Measurements from ENCODE around the gene ATXN1.
"Not testable (repeated sequence)": the region's sequence is repeated elsewhere in the genome, so short reads cannot be mapped to it uniquely, and the experiment has no call there.

The ATXN1 gene

DNA sequence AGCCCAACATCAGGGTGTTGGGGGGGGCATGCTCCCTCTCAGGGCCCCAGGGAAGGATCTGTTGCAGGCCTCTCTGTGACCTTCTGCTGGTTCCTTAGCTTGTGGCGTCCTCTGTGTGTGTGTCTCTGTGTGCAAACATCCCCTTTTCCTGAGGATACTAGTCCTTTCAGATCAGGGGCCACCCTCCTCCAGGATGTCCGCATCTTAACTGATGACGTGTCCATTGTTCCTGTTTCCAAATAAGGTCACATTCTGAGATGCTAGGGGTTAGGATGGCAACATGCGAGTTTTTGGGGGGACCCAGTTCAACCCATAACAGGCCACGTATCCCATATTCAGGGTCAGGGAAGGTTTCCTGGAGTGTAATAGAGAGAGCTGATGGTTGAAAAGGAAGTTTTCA lies 482.0 kb downstream of the ATXN1 start:
- in situ Hi-C loops (cut with MboI; ENCODE audit: low sequenced_read_pairs): no loop called here

DNA sequence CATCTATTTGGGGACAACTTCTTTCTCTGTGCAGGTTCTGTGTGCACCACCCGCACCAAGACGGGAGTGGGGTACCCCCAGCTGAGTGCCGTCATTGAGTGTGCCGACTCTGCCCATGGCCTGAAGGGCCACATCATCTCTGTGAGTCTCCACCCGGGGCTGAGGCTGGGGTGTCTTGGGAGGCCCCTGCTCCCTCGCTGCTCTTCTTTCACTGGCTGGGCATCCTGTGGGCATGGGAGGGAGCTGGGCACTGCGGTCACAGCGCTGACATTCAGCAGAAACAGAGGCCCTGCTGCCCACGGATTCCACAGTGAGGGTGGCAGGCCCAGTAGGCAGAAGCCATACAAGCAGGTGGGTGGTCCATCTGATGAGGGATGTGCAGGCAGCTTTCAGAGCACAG lies 482.5 kb downstream of the ATXN1 start:
- in situ Hi-C loops (cut with MboI; ENCODE audit: low sequenced_read_pairs): no loop called here

DNA sequence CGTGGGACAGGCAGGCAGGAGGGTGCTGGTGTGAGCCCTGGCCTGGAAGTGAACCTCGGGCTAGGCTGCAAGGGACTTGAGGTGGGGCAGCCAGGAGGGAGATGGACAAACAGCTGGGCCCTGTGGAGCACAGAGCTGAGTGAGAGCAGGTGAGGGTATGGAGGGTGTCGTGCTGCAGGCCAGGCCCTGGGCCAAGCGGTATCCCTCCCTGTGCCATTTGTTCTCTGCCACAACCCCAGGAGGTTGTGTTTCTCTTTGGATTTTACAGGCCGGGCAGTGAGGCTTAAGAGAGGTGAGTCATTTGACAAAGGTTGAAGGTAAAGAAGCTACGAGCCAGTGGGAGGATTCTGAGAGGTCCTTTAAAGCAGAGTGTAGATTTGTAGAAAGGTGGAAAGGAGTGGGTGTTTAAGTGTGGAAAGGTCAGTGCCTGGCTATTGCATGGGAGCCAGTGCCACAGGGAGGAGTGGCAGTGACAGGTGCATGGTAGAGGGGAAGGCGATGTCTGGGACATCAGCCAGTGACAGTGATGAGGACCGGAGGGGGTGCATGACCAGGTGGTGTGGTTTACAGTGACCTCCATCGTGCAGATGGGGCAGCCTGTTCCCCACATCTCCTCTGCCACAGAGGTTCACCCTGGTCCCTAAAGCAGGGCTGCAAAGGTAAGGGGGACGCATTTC lies 483.1 kb downstream of the ATXN1 start:
- in situ Hi-C loops (cut with MboI; ENCODE audit: low sequenced_read_pairs): no loop called here

DNA sequence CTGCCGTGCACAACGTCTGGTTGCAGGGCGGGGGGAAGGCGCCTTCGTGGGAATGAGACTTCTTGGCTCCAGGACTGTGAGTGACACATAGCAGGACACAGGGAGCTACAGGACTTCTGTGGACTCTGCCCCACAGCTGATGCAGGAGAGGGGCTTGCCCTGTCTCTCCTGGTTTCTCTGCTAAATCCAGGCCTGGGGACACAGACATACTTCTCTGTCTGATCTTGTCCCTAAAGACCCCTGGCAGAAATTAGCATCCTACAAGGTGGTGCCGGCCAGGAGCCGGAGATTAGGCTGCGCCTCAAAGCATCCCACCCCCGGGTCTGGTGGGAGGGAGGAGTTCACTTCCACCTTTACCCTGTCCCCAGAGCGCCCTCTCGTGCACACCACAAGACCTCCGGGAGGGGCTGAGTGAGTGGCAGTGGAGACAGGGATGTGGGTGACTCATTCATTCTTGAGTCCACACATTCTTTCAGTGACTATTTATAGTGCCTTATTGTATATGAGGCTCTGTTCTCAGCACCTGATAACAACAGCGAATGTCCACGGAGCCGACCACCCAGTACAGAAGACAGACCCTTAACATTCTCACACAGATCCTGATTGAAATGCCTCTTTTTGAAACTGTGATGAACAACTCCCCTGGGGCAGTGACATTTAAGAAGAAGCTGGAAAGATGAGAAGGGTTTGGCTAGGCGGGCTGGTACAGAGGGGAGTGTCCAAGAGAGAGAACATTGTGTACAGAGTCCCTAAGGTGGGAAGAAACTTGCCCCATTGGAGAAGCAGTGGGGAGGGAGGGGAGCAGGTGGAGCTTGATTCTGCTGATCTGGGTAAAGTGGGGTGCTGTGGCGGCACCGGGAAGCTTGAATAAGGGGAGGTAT lies 483.9 kb downstream of the ATXN1 start:
- in situ Hi-C loops (cut with MboI; ENCODE audit: low sequenced_read_pairs): no loop called here

DNA sequence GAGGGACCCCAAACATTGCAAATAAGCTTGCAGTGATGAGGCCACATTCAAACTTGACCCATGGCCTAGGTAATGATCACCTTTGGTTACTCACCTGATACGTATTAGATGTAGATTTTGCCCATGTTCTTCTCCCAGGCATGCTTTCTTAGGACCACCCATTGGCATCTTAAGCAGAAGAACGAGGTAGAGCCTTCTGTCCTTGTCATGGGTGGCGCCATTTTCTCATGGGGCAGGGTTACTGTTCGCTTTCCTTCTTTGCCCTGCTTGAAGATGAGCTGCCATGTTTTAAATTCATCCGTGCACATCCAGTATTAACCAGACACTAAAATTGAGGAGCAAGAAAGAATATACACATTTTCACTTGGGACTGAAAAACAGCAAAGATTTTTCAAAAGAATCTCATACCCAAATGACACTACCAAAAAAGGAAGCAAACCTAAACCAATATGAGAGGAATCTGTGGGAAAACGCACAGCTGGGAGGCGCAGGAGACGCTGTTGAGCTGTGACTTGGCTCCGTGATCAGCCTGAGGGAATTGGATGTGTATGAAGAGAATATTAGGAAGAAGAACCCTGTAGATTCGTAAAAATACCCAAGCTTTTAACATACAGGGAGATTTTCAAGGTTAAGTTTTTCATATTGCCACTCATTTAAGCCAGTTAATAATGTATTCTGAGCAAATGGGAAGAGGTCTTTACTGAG lies 486.2 kb downstream of the ATXN1 start:
- in situ Hi-C loops (cut with MboI; ENCODE audit: low sequenced_read_pairs): no loop called here

DNA sequence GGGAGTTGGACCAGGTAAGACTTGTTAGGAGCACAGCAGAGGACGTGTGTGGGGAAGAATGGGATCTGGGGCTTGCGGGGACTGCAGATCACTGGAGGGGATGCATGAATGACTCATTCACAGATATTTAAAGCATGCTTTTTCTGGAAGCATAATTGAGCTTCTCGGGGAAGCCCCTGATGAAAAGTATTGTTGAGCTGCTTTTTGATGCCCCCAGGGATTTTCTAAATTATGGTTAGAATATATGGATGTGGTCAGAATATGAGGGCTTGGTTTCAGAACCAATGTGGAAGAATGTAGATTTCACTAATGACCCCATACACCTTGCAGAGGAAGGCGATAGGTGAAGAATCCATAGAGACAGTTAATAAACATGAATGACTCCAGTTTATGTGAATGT lies 486.8 kb downstream of the ATXN1 start:
- in situ Hi-C loops (cut with MboI; ENCODE audit: low sequenced_read_pairs): no loop called here

DNA sequence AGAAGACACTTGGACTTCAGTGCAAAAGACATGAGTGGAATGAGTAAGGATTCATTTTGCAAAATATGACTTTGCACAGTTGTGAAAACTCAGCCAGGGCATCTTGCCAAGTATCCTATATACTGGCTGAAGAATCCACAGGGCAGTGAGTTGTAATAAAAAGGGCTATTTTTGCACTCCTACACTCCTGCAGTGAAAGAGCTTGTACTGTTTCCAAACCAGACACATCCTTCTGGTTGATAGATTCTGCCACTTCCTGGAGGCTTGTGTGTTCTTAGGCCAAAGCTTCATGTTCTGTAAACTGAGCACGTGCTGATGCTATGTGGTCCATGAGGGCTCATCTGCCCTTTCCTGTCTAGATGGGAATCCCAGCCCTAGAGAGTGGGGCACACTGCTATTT lies 488.0 kb downstream of the ATXN1 start:
- in situ Hi-C loops (cut with MboI; ENCODE audit: low sequenced_read_pairs): no loop called here

DNA sequence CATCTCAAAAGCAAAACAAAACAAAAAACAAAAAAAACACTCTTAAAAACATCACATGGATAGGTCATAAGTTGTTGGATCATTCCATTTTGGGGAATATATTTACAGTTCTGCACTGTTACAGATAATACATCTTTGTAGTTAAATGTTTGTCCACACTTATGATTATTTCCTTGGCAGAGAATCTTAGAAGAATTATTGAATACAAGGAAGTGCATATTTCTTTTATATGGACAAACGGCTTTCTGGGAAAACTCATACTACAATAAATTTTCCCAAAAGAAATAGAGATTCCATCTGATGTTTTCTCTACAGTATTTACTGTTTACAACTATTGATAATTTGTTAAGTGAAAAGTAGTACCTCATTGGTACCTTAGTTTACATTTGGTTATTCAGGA lies 489.1 kb downstream of the ATXN1 start:
- in situ Hi-C loops (cut with MboI; ENCODE audit: low sequenced_read_pairs): no loop called here

DNA sequence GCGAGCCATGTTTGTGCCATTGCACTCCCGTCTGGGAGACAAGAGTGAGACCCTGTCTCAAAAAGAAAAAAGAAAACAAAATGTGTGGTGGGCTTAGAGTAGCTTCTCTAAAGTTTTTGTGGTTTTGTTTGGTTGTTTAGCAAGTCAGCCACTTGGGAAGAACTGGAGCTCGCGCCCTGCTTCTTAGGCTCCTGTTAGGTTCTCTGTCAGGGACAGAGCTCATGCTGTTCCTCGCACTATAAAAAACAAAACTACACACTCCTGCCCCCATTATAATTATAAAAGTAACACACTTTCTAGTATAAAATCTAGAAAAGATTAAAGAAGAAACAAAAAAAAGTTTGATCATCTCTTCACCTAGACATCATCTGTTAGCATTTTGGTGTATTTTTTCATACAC lies 489.8 kb downstream of the ATXN1 start:
- in situ Hi-C loops (cut with MboI; ENCODE audit: low sequenced_read_pairs): no loop called here

DNA sequence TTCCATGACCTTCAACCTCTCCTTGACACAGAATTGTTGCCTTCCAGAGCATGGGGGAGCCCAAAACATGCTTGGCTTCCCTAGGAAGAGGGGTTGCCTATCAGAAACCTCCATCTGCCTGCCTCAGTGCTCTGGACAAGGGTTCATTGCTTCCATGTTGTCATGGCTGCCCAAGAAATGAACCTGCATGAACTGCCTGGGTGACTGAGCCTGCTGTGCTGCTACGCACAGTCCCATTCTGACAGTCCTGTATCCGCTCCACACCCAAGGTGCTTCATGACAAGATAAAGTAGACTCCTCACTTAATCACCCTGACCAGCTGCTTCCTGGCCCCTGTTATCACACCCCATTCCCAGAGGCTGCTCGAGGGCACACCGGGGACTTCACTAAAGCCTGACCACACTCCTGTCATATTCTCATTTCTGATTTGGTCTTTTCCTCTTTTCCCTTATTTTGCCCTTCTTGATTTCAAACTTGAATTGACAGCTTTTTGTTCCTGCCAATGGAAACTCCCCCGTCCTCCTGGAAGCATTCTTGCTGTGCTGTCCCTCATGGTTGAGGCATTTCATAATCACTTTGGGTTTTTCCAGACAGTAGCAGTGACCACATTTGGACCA lies 491.0 kb downstream of the ATXN1 start:
- in situ Hi-C loops (cut with MboI; ENCODE audit: low sequenced_read_pairs): no loop called here

DNA sequence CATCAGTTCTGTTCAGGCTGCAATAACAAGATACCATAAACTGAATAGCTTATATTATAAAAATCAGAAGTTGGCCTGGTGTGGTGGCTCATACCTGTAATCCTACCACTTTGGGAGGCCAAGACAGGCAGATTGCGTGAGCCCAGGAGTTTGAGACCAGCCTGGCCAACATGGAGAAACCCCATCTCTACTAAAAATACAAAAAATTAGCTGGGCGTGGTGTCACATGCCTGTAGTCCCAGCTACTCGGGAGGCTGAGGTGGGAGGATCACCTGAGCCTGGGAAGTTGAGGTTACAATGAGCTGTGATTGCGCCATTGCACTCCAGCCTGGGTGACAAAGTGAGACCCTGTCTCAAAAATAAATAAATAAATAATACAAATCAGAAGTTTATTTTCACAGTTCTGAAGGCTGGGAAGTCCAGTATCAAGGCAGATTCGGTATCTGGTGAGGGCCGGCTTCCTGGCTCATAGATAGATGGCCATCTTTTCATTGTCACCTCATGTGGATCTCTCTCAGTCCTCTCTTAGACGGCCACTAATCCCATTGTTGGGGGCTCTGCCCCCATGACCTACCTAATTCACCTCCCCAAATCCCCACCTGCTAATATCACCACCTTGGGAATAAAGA lies 491.7 kb downstream of the ATXN1 start:
- in situ Hi-C loops (cut with MboI; ENCODE audit: low sequenced_read_pairs): not testable (repeated sequence)

DNA sequence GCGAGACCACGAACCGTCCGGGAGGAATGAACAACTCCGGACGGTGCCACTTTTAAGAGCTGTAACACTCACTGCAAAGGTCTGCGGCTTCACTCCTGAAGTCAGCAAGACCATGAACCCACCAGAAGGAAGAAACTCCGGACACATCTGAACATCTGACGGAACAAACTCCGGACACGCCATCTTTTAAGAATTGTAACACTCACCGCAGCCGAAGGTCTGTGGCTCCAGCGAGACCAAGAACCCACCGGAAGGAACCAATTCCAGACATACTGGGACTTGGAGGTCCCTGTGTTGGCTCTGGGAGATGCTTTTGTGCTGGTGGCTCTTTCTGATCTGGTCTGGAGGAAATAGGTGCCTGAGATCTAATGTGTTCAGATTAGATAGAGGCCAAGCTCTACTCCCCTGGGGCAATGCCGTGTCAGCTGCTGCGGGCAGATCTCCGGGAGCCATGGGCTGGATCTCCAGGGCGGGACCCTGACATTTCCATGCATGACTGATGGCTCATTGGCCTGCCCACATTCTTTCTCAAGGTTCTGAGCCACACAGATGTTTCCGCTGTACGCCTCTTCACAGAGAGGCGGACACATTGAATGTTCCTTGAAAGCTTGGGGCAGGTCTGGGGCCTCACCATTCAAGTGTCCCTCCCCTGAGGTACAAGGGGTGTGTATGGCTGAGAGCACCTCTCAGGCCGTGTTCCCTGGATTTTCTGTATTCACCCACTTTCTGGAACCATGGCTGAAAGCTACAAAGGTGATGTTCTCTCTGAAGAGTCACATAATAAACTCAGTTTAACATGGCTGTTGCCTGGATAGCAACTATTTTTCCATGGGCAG lies 493.6 kb downstream of the ATXN1 start:
- in situ Hi-C loops (cut with MboI; ENCODE audit: low sequenced_read_pairs): no loop called here

DNA sequence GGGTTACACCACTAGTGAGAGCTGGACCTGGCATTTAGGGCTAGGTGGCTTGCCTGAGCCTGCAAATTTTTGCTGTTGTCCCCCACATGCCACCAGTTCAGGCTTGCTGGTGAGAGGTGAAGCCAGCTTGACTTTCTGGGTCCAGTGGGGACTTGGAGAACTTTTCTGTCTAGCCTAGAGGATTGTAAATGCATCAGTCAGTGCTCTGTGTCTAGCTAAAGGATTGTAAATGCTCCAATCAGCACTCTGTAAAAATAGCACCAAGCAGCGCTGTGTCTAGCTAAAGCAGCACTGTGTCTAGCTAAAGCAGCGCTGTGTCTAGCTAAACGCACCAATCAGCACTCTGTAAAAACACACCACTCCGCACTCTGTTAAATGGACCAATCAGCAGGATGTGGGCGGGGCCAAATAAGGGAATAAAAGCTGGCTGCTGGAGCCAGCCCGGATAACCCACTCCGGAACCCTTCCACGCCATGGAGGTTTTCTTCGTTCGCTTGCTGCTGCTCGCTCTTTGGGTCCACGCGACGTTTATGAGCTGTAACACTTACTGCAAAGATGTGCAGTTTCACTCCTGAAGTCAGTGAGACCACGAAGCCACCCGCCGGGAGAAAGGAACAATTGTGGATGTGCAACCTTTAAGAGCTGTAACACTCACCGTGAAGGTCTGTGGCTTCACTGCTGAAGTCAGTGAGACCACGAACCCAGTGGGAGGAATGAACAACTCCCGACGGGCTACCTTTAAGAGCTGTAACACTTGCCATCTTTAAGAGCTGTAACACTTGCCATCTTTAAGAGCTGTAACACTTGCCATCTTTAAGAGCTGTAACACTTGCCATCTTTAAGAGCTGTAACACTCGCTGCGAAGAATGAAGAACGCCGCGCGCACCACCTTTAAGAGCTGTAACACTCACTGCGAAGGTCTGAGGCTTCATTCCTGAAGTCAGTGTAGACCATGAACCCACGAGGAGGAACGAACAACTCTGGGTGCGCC lies 495.6 kb downstream of the ATXN1 start:
- in situ Hi-C loops (cut with MboI; ENCODE audit: low sequenced_read_pairs): no loop called here

DNA sequence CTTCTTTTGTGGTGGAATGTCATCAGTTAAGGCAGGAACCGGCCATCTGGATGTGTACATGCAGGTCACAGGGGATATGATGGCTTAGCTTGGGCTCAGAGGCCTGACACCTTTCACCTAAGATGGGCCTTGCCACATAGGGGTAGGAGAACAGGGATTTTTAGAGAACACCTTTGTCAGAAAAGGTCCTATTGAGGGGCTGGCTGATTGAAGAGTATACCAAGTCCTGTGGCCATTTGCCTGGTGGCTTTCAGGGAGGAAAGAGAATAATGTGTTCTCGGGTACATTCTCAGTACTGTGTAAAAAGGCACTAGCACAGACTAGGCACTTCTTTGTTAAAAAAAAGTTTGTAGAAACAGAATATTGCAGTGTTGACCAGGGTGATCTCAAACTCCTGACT lies 496.5 kb downstream of the ATXN1 start:
- in situ Hi-C loops (cut with MboI; ENCODE audit: low sequenced_read_pairs): no loop called here

DNA sequence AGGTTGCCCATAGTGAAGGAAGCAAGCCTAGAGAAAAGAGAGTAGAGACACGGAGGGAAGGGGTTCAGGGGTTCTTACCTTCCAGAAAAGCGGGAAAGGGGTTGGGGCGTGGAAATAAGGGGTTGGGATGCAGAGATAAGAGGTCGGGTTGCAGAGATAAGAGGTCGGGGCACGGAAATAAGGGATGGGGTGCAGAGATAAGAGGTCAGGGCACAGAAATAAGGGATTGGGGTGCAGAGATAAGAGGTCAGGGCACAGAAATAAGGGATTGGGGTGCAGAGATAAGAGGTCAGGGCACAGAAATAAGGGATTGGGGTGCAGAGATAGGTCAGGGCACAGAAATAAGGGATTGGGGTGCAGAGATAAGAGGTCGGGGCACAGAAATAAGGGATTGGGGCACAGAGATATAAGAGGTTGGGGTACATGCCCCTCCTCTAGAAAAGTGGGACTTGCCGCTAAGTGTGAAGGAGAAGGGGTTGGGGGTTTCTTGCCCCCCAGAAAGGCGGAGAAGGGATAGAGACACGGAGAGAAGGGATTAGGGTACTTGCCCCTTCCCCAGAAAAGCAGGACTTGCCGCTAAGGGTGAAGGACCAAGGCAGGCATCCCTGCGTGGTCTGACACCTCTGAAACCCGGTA lies 497.7 kb downstream of the ATXN1 start:
- in situ Hi-C loops (cut with MboI; ENCODE audit: low sequenced_read_pairs): not testable (repeated sequence)

DNA sequence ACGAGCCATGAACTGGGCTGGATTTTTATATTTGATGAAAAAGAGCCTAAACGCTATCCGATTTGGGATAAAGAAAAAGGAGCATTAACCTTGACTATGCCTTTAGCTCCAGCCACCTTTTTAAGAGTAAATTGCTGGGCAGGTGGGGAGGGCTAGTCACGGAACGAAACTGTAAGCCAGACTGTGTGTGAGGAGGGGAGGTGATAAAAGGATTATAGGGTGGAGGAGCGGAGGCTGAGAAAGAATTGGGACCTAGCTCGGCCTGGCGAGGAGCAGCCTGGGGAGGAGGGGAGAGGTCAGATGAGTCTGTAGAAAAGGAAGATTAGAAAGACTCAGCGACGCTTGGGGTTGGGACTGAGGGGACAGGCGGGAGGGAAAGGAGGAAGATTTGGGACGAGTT lies 498.5 kb downstream of the ATXN1 start:
- in situ Hi-C loops (cut with MboI; ENCODE audit: low sequenced_read_pairs): not testable (repeated sequence)

DNA sequence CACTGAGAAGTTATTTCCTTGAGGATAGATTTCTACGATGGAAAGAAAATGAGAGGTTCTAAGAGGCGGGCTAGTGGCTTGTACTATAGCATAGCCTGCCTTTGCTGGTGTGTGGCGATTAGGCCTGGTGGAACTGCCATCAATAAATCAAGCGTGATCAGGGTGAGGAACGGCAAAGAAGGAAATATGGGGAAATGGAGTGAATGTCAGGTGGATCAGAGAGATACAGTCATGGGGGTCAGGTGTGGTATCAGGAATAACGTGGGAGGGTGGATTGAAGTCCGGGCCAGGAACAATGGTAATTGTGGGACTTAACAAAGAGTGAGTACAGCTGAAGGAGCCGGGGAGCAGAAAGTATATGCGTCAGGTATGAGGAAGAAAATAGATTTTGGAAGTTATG lies 500.7 kb downstream of the ATXN1 start:
- in situ Hi-C loops (cut with MboI; ENCODE audit: low sequenced_read_pairs): not testable (repeated sequence)

DNA sequence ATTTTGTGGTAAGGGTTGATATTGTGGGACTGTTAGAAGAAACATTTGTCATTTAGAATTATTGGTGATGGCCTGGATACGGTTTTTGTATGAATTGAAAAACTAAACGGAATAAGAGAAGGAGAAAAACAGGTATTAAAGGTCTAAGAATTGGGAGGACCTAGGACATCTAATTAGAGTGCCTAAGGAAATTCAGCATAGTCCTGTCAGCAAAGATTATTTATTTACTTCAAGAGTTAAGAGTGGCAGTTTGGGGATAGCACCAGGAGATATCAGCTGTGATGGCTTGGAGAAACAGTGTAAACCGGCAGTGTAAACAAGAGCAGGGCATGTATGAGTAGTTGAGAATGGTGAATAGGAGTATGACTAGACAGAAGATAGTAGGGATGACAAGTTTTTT lies 501.7 kb downstream of the ATXN1 start:
- in situ Hi-C loops (cut with MboI; ENCODE audit: low sequenced_read_pairs): not testable (repeated sequence)

All from HL-60/S4 treated with phorbol 12-myristate 13-acetate at 8.2 ng/mL for 4 days and 3 days (cell line).